Prostate gland (tissue), 2 donors: Measurements from ENCODE around the gene CFAP97.

Experiments
- CTCF ChIP-seq, 4 experiments: fragments of 200-600 bp in 2 of 4; fragments of 450-650 bp in 2 of 4; sonication (generic) in 2 of 4; IDR thresholded peaks; 1 replicate in 3 of 4; 2 replicates in 1 of 4; pipeline ENCODE4 v1.5.1; 2016 to 2019; ENCODE audit warnings: antibody characterized with exemption in 4 of 4, mild to moderate bottlenecking in 2 of 4, moderate library complexity in 2 of 4
- POLR2A ChIP-seq: fragments of 450-650 bp; IDR thresholded peaks from one replicate; pipeline ENCODE4 v1.6.1; 2016; ENCODE audit warnings: antibody characterized with exemption, mild to moderate bottlenecking

- TF ChIP-seq CTCF (IDR thresholded peaks at IDR 0.05) (no peak), POLR2A (no peak)
These were observed 34.4 kb upstream of the CFAP97 start for GRCh38 chr4:185238215-185238681.
